Neural cell (in vitro differentiated cells): ENCODE results near the gene CSTB. TPM values are rescaled to one million over a fixed set of nuclear protein-coding genes. Genes with fewer than 3 reads are reported as not detected.

Experiments
- H2AFZ ChIP-seq: fragments of 200-600, 300-800 bp; sonication (generic), shearing (Covaris generic); 2 replicates; pipeline ENCODE4 v1.6.0; 2014; ENCODE audit warnings: low read depth, mild to moderate bottlenecking, antibody characterized with exemption, low read length, moderate library complexity
- H3F3A ChIP-seq: fragments of 200-600 bp; shearing (Covaris generic); 2 replicates; pipeline ENCODE4 v1.6.1; 2016; ENCODE audit warnings: mild to moderate bottlenecking, moderate library complexity, mixed read lengths, antibody characterized with exemption, low read length; ENCODE audit not compliant: insufficient read depth, poor library complexity, severe bottlenecking
- H3K27ac ChIP-seq: fragments of 200-600, 300-800 bp; sonication (generic), shearing (Covaris generic); 2 replicates; pipeline ENCODE4 v1.5.1; 2014; ENCODE audit warnings: mild to moderate bottlenecking, low read length, moderate library complexity
- H3K27me3 ChIP-seq: fragments of 300-800, 200-600 bp; sonication (generic), shearing (Covaris generic); 2 replicates; pipeline ENCODE4 v1.6.0; 2014; ENCODE audit warnings: mild to moderate bottlenecking, low read depth, low read length, moderate library complexity; ENCODE audit not compliant: insufficient read depth
- H3K36me3 ChIP-seq: fragments of 300-800, 200-600 bp; sonication (generic), shearing (Covaris generic); 2 replicates; pipeline ENCODE4 v1.5.1; 2014; ENCODE audit warnings: mild to moderate bottlenecking, antibody characterized with exemption, low read length, moderate library complexity; ENCODE audit not compliant: insufficient read depth
- H3K4me2 ChIP-seq: fragments of 300-800, 200-600 bp; sonication (generic), shearing (Covaris generic); 2 replicates; pipeline ENCODE4 v1.6.0; 2014; ENCODE audit warnings: mild to moderate bottlenecking, low read length
- H3K4me3 ChIP-seq: fragments of 300-800, 200-600 bp; sonication (generic), shearing (Covaris generic); 2 replicates; pipeline ENCODE4 v1.5.1; 2014; ENCODE audit warnings: mild to moderate bottlenecking, low read length, moderate library complexity
- H3K79me2 ChIP-seq: fragments of 200-600 bp; shearing (Covaris generic); replicated peaks from 2 replicates; pipeline ENCODE4 v1.6.0; 2014; ENCODE audit warnings: mild to moderate bottlenecking, low read length, moderate library complexity; ENCODE audit not compliant: insufficient read depth
- H3K9ac ChIP-seq: fragments of 300-800, 200-600 bp; sonication (generic), shearing (Covaris generic); 2 replicates; pipeline ENCODE4 v1.6.1; 2016; ENCODE audit warnings: mild to moderate bottlenecking, low read length, mixed read lengths
- H3K9me2 ChIP-seq: fragments of 200-600 bp; shearing (Covaris generic); 2 replicates; pipeline ENCODE4 v1.6.1; 2016; ENCODE audit warnings: mild to moderate bottlenecking, low read length, mixed read lengths; ENCODE audit not compliant: insufficient read depth
- H3K9me3 ChIP-seq: fragments of 200-600, 300-800 bp; sonication (generic), shearing (Covaris generic); 2 replicates; pipeline ENCODE4 v1.6.1; 2016; ENCODE audit warnings: mild to moderate bottlenecking, mixed run types, low read length, moderate library complexity, mixed read lengths
- H4K20me1 ChIP-seq: fragments of 200-600 bp; shearing (Covaris generic); 2 replicates; pipeline ENCODE4 v1.6.1; 2016; ENCODE audit warnings: mild to moderate bottlenecking, mixed run types; ENCODE audit not compliant: insufficient read depth
- EP300 ChIP-seq: fragments of 450-650 bp; conservative IDR thresholded peaks from 2 replicates; pipeline ENCODE4 v1.6.1; 2014; ENCODE audit warnings: antibody characterized with exemption, mild to moderate bottlenecking, moderate library complexity; ENCODE audit not compliant: poor library complexity, severe bottlenecking
- EZH2 ChIP-seq: fragments of 200-600, 300-800 bp; shearing (Covaris generic), sonication (generic); IDR thresholded peaks from 2 replicates; pipeline ENCODE4 v1.6.1; 2014; ENCODE audit warnings: antibody characterized with exemption, low read length, borderline replicate concordance, mild to moderate bottlenecking; ENCODE audit not compliant: insufficient read depth, poor library complexity, severe bottlenecking
- MXI1 ChIP-seq: fragments of 450-650 bp; conservative IDR thresholded peaks from 2 replicates; pipeline ENCODE4 v1.6.1; 2014; ENCODE audit warnings: antibody characterized with exemption, mild to moderate bottlenecking; ENCODE audit not compliant: poor library complexity, severe bottlenecking
- POLR2AphosphoS5 ChIP-seq: IDR thresholded peaks from 2 replicates; pipeline ENCODE4 v1.6.1; 2012
- RAD21 ChIP-seq: fragments of 450-650 bp; conservative IDR thresholded peaks from 2 replicates; pipeline ENCODE4 v1.6.1; 2014; ENCODE audit warnings: antibody characterized with exemption, mild to moderate bottlenecking, moderate library complexity
- SMC3 ChIP-seq: fragments of 450-650 bp; conservative IDR thresholded peaks from 2 replicates; pipeline ENCODE4 v1.6.1; 2014; ENCODE audit warnings: antibody characterized with exemption, mild to moderate bottlenecking, moderate library complexity; ENCODE audit not compliant: poor library complexity
- TAF1 ChIP-seq: IDR thresholded peaks from 2 replicates; pipeline ENCODE4 v1.6.1; 2012; ENCODE audit warnings: low read depth
- polyA plus RNA-seq: library from polyadenylated mRNA; depleted of rRNA; stranded (reverse); fragments of >200 nt; gene quantifications from 2 replicates; pipeline ENCODE4 v1.2.3, GENCODE V29; 2014
- TF ChIP-seq, protein P1 (sequence below): fragments of 450-650 bp; IDR thresholded peaks from 2 replicates; pipeline ENCODE4 v1.5.1; 2014; ENCODE audit warnings: antibody characterized with exemption, mild to moderate bottlenecking, moderate library complexity; ENCODE audit not compliant: poor library complexity, severe bottlenecking
- TF ChIP-seq, protein P2 (sequence below): IDR thresholded peaks from 2 replicates; pipeline ENCODE4 v1.6.1; 2012; ENCODE audit warnings: borderline replicate concordance

Gene CSTB
- polyA plus RNA-seq, 1 donor from 2014 or later, result 9.7 TPM

DNA sequence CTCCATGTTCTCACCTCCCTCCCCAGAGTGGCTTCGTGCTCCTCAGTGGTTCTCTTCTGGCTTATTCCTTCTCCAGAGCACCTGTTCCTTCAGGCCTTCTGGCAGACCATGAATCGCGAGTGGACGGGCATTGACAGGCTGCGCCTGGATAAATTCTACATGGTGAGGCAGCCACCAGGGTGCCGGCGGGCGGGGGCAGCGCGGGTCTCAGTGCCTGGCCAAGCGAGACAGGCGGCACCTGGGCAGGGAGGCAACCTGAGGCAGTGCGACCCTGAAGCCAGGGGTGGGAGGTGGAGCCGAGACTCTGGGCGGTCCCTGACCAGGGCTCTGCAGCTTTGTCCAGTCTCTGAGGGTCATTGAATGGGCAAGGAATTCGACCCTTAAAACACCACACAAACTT is 17.1 kb upstream of the CSTB start:
- Histone ChIP-seq H3K27ac (no peak overlapping the region), H3K27me3 (no peaks in the 10 kb centered on the region), H3F3A (no peaks in the 10 kb centered on the region), H3K9me3 (no peaks in the 10 kb centered on the region), H4K20me1 (no peaks in the 10 kb centered on the region), H3K9me2 (no peaks in the 10 kb centered on the region), H3K9ac (no peak overlapping the region), H3K4me3 (no peak overlapping the region), H3K4me2 (no peak overlapping the region), H3K79me2 (peaks cover 17% of the 10 kb centered on the region), H3K36me3 (no peaks in the 10 kb centered on the region), H2AFZ (no peak overlapping the region)
- no peak for TF ChIP-seq EP300
- TF ChIP-seq, protein P1, sequence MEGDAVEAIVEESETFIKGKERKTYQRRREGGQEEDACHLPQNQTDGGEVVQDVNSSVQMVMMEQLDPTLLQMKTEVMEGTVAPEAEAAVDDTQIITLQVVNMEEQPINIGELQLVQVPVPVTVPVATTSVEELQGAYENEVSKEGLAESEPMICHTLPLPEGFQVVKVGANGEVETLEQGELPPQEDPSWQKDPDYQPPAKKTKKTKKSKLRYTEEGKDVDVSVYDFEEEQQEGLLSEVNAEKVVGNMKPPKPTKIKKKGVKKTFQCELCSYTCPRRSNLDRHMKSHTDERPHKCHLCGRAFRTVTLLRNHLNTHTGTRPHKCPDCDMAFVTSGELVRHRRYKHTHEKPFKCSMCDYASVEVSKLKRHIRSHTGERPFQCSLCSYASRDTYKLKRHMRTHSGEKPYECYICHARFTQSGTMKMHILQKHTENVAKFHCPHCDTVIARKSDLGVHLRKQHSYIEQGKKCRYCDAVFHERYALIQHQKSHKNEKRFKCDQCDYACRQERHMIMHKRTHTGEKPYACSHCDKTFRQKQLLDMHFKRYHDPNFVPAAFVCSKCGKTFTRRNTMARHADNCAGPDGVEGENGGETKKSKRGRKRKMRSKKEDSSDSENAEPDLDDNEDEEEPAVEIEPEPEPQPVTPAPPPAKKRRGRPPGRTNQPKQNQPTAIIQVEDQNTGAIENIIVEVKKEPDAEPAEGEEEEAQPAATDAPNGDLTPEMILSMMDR, result no peak
- TF ChIP-seq SMC3, result no peak
- no peak for TF ChIP-seq POLR2AphosphoS5
- TF ChIP-seq, protein P2, sequence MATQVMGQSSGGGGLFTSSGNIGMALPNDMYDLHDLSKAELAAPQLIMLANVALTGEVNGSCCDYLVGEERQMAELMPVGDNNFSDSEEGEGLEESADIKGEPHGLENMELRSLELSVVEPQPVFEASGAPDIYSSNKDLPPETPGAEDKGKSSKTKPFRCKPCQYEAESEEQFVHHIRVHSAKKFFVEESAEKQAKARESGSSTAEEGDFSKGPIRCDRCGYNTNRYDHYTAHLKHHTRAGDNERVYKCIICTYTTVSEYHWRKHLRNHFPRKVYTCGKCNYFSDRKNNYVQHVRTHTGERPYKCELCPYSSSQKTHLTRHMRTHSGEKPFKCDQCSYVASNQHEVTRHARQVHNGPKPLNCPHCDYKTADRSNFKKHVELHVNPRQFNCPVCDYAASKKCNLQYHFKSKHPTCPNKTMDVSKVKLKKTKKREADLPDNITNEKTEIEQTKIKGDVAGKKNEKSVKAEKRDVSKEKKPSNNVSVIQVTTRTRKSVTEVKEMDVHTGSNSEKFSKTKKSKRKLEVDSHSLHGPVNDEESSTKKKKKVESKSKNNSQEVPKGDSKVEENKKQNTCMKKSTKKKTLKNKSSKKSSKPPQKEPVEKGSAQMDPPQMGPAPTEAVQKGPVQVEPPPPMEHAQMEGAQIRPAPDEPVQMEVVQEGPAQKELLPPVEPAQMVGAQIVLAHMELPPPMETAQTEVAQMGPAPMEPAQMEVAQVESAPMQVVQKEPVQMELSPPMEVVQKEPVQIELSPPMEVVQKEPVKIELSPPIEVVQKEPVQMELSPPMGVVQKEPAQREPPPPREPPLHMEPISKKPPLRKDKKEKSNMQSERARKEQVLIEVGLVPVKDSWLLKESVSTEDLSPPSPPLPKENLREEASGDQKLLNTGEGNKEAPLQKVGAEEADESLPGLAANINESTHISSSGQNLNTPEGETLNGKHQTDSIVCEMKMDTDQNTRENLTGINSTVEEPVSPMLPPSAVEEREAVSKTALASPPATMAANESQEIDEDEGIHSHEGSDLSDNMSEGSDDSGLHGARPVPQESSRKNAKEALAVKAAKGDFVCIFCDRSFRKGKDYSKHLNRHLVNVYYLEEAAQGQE, result no peak
- no peak for TF ChIP-seq RAD21
- TF ChIP-seq TAF1, result no peak
- no peak for TF ChIP-seq EZH2
- no peak for TF ChIP-seq MXI1

DNA sequence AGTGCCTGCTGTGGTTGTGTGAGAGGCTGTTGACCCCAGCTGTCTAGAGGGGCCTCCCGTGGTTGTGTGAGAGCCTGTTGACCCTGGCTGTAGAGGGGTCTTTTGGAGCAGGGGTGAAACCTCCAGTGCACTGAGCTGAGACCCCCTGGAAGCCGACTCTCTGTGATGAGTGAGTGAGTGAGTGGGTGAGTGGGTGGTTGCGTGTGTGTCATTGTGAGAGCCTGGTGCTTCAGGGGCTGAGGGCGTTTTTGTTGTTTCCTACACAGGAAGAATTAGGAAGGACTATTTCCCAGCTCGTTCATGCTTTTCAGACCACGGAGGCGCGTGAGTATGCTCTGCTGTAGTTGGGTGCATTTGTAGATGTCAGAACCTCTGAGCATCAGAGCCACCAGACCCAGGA is 16.3 kb upstream of the CSTB start:
- H3K36me3 ChIP-seq, result no peaks in the 10 kb centered on the region
- no peak overlapping the region for H3K9ac ChIP-seq
- no peaks in the 10 kb centered on the region for H3K27me3 ChIP-seq
- no peak overlapping the region for H3K4me2 ChIP-seq
- no peaks in the 10 kb centered on the region for H3F3A ChIP-seq
- H3K9me3 ChIP-seq, result no peaks in the 10 kb centered on the region
- H3K4me3 ChIP-seq, result no peak overlapping the region
- H3K27ac ChIP-seq, result no peak overlapping the region
- H2AFZ ChIP-seq, result no peak overlapping the region
- H4K20me1 ChIP-seq, result no peaks in the 10 kb centered on the region
- peaks cover 17% of the 10 kb centered on the region for H3K79me2 ChIP-seq
- TF ChIP-seq SMC3, result no peak
- TF ChIP-seq MXI1, result no peak
- no peak for TF ChIP-seq EP300
- no peak for TF ChIP-seq EZH2
- no peak for TF ChIP-seq POLR2AphosphoS5
- TF ChIP-seq TAF1, result no peak
- TF ChIP-seq, protein P2, result no peak
- no peak for TF ChIP-seq RAD21
- TF ChIP-seq, protein P1, result no peak
- no peaks in the 10 kb centered on the region for H3K9me2 ChIP-seq
